Activated T-cell treated with anti-CD3 and anti-CD28 coated beads, Interleukin-2, amount 50 U/mL, for 72 hours (primary cell): ENCODE results near the gene AP4S1. TPM values are rescaled to one million over a fixed set of nuclear protein-coding genes. Genes with fewer than 3 reads are reported as not detected.

Experiments
- ATAC-seq, 2 donors: fragments of 150-1000 bp; cut with Tn5 transposase; replicated peaks in 1 of 2; 2 replicates each; pipeline ENCODE4 v1.10.0; 2021; ENCODE audit warnings: moderate library complexity in 2 of 2, mild to moderate bottlenecking in 1 of 2
- DNase-seq, 2 donors: peaks; one replicate each; pipeline ENCODE4 v3.0.0; 2021 to 2022; ENCODE audit warnings: mixed read lengths in 1 of 2
- H3K27ac Mint-ChIP-seq: one replicate; pipeline ENCODE4 v1.8.0; 2022; ENCODE audit warnings: mild to moderate bottlenecking, moderate library complexity, mixed read lengths
- H3K27me3 Mint-ChIP-seq: one replicate; pipeline ENCODE4 v1.8.0; 2022; ENCODE audit warnings: low read depth, mixed read lengths
- H3K36me3 Mint-ChIP-seq, 2 donors: one replicate each; pipeline ENCODE4 v1.8.0; 2022; ENCODE audit warnings: mixed read lengths in 2 of 2, mild to moderate bottlenecking in 1 of 2; ENCODE audit not compliant: insufficient read depth in 2 of 2
- H3K4me1 Mint-ChIP-seq: one replicate; pipeline ENCODE4 v1.8.0; 2022; ENCODE audit warnings: low read depth, mixed read lengths
- H3K4me3 Mint-ChIP-seq, 2 donors: one replicate each; pipeline ENCODE4 v1.8.0; 2022; ENCODE audit warnings: mild to moderate bottlenecking in 2 of 2, mixed read lengths in 2 of 2, moderate library complexity in 2 of 2
- H3K9me3 Mint-ChIP-seq, 2 donors: one replicate each; pipeline ENCODE4 v1.8.0; 2022; ENCODE audit warnings: mixed read lengths in 2 of 2
- total RNA-seq, 2 donors: library from RNA; stranded (reverse); gene quantifications; one replicate each; pipeline ENCODE4 v1.2.3, GENCODE V29; 2022

AP4S1 gene
- total RNA-seq, 2 donors from 2014 or later, result 6.3 to 8.6 TPM

DNA sequence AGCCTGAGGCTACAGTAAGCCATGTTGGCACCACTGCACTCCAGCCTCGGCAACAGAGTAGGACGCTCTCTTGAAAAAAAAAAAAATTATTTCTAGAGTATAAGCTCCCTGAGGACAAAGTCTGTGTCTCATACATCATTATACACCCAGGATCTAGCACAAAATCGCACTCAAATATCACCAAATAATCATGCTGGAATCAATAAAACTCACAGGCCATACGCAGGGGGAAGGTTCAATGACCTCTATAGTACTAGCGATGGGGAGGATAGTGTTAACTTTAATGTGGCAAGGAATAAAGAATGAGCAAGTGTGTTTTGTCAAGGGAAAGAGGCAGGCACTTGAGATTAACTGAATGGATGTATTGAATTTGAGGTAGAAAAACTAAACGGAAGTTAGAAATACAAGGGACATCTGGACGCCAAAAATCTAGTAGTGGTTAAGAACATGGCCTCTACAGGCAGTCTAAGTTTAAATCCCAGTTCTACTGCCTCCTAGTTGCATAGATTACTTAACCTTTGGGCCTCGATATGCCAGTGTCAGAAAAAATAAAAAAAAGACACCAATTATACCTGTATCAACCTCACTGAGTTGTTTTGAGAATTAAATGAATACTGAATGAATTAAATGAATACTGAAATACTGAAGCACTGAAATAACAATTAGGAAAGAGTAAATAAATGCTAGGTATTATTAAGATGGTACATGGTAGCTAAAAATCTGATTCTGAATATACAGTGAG, 4.4 kb upstream of the AP4S1 start:
- no peak for DNase-seq
- Mint-ChIP-seq H3K9me3 (no peaks in the 10 kb centered on the region), H3K27me3 (no peaks in the 10 kb centered on the region), H3K4me1 (peaks cover 42% of the 10 kb centered on the region), H3K4me3 (no peak overlapping the region), H3K27ac (no peak overlapping the region), H3K36me3 (peaks cover 6 to 14% of the 10 kb centered on the region in 2 donors)
- no peak for ATAC-seq

DNA sequence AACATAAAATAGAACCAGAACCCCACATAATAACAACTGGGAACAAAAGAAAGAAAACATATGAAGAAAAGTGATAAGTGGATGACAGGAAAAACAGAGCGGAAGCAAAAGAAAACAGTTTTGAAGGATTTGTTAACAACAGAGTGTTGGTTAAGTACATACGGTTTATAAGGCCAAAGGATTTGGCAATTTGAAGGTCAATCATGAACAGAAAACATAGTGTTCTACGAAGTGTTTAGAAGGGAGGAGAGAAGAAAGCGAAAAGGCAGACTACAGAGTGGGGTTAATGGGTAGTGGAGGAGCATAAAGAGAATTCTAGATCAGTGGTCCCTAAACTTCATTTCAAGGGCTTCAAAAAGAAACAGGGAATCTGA, 3.9 kb upstream of the AP4S1 start:
- no peaks in the 10 kb centered on the region for H3K27me3 Mint-ChIP-seq
- DNase-seq, result no peak
- H3K9me3 Mint-ChIP-seq, result no peaks in the 10 kb centered on the region
- H3K36me3 Mint-ChIP-seq, result peaks cover 6 to 14% of the 10 kb centered on the region in 2 donors
- ATAC-seq, result no peak
- H3K4me1 Mint-ChIP-seq, result peaks cover 42% of the 10 kb centered on the region
- no peak overlapping the region for H3K4me3 Mint-ChIP-seq
- no peak overlapping the region for H3K27ac Mint-ChIP-seq

DNA sequence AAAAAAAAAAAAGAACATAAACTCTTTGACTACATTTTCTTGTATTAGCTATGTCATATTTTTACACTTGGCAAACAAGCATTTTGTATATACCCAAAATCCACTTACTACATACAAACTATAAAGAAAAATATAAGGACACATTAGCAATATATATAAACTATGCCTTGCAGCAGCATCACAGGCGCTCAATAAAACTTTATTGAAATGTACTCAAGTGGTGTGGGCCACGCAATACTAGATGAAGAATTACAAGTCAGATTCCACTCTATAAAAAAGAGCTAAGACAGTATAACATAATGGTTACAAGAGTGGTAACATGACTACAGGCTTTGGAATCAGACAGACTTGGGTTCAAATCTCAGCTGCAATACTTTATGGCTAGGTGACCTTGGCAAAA, 3.1 kb upstream of the AP4S1 start:
- H3K4me1 Mint-ChIP-seq, result peaks cover 50% of the 10 kb centered on the region
- H3K4me3 Mint-ChIP-seq, result peak overlapping the region in 1 of 2 donors; percentile 20
- DNase-seq (no peak), ATAC-seq (no peak)
- H3K27ac Mint-ChIP-seq, result no peak overlapping the region
- H3K36me3 Mint-ChIP-seq, result peaks cover 9 to 14% of the 10 kb centered on the region in 2 donors
- no peaks in the 10 kb centered on the region for H3K27me3 Mint-ChIP-seq
- no peaks in the 10 kb centered on the region for H3K9me3 Mint-ChIP-seq

DNA sequence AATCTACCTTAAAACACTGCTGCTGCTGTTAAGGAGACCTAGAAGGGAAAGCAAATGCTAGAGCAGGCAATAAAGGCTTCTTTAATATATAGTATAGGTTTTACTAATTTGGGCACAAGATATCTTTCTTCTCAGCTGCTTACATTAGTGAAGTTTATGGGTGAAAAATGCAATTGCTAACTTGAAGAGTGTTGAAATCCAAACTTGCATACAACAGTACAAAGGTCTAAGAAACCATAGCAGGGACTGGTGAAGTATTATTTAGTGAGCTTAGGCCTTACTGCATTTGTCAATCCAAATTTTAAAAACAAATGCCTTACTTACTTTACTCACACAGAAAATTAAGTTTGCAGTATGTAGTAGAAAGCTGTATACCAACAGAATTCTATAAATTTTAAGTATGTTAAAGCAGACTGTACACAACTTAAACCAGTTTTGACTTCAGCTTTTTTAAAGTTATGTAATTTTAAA, 1.4 kb upstream of the AP4S1 start:
- peaks cover 9 to 14% of the 10 kb centered on the region in 2 donors for H3K36me3 Mint-ChIP-seq
- H3K4me1 Mint-ChIP-seq, result peaks cover 59% of the 10 kb centered on the region
- DNase-seq (no peak), ATAC-seq (no peak)
- H3K4me3 Mint-ChIP-seq, result peak overlapping the region; percentile 90 to 100
- H3K27ac Mint-ChIP-seq, result peak overlapping the region; percentile 80
- H3K27me3 Mint-ChIP-seq, result no peaks in the 10 kb centered on the region
- H3K9me3 Mint-ChIP-seq, result no peaks in the 10 kb centered on the region

DNA sequence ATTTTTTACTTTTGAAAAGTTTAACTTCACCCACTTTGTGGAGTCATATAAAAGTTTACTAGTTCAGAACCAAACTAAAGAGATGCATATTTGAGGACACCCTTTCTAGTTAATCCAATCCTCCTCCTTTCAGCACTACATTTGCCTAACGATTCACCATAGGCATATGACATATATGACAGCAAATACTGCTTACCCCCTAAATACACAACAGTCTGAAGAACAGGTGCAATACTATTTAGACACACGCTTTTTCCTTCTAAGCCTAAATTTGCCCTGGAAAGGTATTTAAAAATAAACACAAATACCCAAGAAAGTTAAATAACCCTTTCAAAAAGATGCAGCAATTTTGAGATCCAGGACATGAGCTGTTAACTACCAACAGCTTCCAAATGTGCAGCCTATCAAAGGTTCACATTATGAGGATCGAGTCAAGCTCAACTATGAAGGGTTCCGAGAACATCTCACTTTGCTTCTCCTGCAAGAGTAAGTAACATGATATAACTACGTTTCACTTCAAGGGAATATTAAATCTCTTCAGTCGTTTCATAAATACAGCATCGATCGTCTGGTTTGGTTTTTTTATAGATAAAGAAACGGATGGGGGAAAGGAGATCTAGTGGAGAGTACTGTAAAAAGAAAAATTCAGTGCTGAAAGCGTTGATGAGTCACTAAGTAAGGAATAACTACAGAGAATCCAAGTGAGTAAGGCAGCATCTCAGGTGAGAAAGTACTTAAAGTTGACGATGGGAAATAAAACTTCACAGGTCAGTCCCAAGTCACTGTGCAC, 677 bp upstream of the AP4S1 start:
- Mint-ChIP-seq H3K36me3 (peaks cover 9 to 14% of the 10 kb centered on the region in 2 donors), H3K4me3 (peak overlapping the region; percentile 90 to 100), H3K4me1 (peaks cover 65% of the 10 kb centered on the region), H3K27ac (peak overlapping the region; percentile 100), H3K27me3 (no peaks in the 10 kb centered on the region), H3K9me3 (no peaks in the 10 kb centered on the region)
- no peak for DNase-seq
- ATAC-seq, result no peak

DNA sequence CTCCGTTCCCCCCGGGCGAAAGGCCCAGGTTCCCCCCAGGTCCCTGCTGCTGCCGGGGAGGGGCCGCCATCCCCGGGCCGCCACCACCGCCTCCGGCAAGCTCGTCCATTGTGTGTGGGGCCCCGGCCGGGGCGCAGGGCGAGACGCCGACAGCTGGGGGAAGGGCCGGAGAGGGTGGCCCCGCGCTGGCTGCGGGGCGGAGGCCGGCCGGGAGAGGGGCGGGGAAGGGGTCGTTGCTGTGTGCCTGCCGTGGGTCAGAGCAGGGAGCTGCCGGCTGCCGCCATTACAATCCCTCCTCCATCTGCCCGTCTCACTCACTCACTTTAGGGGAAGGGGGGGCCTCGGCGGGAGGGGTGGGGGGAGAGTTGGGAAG, 614 bp downstream of the AP4S1 start, which contains the start of gene STRN3:
Gene STRN3 (minus strand): TSS at position 303 of the 373 bp plus-strand sequence. CDS start 194 bp downstream, at position 109.
- Mint-ChIP-seq H3K27me3 (no peaks in the 10 kb centered on the region), H3K36me3 (peaks cover 9 to 10% of the 10 kb centered on the region in 2 donors), H3K27ac (peak within 1 kb of the TSS; percentile 100), H3K9me3 (no peaks in the 10 kb centered on the region), H3K4me3 (peak within 1 kb of the TSS; percentile 99 to 100), H3K4me1 (peaks cover 70% of the 10 kb centered on the region)
- DNase-seq (no peak), ATAC-seq (peak in 1 of 2 donors; percentile 60)

DNA sequence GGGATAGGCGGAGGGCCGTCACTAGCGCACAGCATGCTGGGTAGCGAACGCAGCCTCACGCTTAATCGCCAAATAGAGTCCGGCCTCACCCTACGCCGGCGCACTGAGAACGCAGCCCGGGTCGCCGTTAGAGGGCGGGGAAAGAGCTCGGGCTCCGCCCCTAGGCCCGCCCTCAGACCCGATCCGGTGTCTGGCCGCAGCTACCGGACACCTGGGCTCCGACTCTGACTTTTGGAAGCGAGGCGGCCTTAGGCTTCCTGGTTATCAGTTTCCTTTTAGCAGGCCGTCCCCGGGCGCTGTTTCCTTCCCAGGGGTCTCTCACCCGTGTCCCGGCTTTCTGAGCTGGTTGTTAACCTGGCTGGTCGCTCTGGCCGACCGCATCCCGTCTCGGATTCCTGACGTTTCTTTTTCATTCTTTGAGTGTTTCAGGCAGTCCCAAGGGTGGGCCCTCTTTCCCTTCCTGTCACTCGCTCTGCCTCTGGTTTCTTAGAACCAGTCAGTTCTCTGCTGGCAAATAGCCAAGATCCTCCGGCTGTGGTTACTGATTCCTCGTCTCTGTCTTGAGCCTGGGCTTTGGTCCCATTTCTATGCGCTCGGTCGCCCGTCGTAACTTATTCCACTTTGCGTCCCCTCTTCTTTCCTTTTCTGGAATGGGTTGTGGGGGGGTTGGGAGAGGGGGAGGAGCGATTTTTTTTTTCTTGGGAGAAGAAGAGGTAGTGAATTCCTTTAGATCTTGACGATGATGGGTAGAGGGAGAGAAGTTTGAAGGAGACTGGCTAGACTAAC, 1.2 kb downstream of the AP4S1 start:
- Mint-ChIP-seq H3K27me3 (no peaks in the 10 kb centered on the region), H3K27ac (peak overlapping the region; percentile 99), H3K36me3 (peaks cover 5 to 7% of the 10 kb centered on the region in 2 donors), H3K9me3 (no peaks in the 10 kb centered on the region), H3K4me1 (peaks cover 70% of the 10 kb centered on the region), H3K4me3 (peak overlapping the region; percentile 97 to 99)
- DNase-seq, result peak; percentile 92 to 94
- ATAC-seq, result peak; percentile 95 to 96

DNA sequence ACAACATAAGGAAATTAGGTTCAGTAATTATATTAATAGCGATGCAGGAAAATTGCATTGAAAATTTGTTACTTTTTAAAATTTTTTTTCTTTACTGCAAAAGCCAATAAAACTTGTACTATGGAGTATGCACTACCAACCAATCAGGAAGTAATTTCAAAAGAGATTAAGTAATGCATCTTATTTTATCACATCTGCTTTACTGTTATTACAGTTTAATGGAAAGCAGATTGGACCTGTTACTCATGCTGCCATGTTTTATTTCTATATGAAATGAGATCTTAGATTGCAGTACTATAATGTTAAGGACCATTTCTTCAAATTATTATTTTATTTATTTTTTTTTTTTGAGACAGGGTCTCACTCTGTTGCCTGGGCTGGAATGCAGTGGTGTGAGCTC, 2.4 kb downstream of the AP4S1 start:
- H3K4me3 Mint-ChIP-seq, result no peak overlapping the region
- peaks cover 4 to 7% of the 10 kb centered on the region in 2 donors for H3K36me3 Mint-ChIP-seq
- DNase-seq (no peak), ATAC-seq (no peak)
- peaks cover 75% of the 10 kb centered on the region for H3K4me1 Mint-ChIP-seq
- H3K27ac Mint-ChIP-seq, result no peak overlapping the region
- H3K9me3 Mint-ChIP-seq, result no peaks in the 10 kb centered on the region
- H3K27me3 Mint-ChIP-seq, result no peaks in the 10 kb centered on the region

DNA sequence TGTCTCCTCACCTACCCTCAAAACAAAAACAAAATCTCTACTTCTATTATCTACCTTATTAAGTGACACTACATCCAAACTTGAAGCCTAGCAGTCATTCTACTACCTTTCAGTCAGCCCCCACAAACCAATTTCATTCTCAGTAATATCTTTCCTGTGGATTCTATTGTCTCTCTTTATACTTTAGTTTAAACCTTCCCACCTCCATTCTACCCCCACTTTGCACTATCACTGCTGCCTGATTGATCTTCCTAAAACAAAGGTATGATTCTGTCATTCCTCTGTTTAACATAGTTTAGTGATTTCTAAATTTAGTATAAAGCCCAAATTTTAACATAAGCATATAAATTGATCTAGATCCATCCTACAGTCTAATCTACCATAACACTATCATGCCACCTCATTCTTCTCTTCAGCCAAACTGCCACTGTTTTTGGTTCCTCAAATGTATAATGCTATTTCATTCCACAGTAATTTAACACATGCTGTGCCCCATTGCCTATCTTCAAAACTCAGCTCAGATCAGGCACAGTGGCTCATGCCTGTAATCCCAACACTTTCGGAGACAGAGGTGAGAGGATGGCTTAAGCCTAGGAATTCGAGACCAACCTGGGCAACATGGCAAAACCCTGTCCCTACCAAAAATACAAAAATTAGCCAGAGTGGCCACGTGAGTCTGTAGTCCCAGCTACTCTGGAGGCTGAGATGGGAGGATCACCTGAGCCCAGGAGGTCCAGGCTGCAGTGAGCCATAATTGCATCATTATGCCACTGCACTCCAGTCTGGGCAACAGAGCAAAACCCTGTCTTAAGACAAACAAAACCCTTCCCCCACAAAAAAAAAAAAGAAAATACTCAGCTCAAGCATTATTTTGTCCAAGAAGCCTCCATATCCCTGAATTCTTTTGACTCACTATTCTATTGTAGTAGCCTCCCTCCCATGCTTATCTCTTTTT, 3.8 kb downstream of the AP4S1 start:
- Mint-ChIP-seq H3K27me3 (no peaks in the 10 kb centered on the region), H3K27ac (peak overlapping the region; percentile 49), H3K9me3 (no peaks in the 10 kb centered on the region), H3K4me3 (peak overlapping the region; percentile 42 to 65), H3K36me3 (peaks cover 2 to 7% of the 10 kb centered on the region in 2 donors), H3K4me1 (peaks cover 69% of the 10 kb centered on the region)
- ATAC-seq, result no peak
- no peak for DNase-seq

DNA sequence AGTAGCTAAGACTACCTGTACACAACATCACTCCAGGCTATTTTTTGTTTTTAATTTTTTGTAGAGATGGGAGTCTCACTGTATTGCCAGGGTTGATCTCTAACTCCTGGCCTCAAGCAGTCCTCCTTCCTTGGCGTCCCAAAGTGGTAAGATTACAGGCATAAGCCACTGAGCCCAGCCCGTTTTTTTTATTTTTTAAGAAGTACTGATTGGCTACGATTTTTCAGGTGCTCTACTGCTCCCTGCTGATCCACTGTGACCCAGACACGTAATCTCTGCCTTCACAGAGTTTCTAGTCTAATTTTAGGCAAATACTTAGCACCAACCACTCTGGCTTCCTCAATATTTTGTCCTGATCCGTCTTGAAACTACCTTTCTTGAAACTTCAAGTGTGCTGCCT, 5.0 kb downstream of the AP4S1 start:
- no peak for DNase-seq
- no peaks in the 10 kb centered on the region for H3K9me3 Mint-ChIP-seq
- no peak for ATAC-seq
- peak overlapping the region; percentile 42 for H3K27ac Mint-ChIP-seq
- no peak overlapping the region for H3K4me3 Mint-ChIP-seq
- H3K36me3 Mint-ChIP-seq, result peaks cover 0 to 2% of the 10 kb centered on the region in 2 donors
- H3K4me1 Mint-ChIP-seq, result peaks cover 60% of the 10 kb centered on the region
- H3K27me3 Mint-ChIP-seq, result no peaks in the 10 kb centered on the region

DNA sequence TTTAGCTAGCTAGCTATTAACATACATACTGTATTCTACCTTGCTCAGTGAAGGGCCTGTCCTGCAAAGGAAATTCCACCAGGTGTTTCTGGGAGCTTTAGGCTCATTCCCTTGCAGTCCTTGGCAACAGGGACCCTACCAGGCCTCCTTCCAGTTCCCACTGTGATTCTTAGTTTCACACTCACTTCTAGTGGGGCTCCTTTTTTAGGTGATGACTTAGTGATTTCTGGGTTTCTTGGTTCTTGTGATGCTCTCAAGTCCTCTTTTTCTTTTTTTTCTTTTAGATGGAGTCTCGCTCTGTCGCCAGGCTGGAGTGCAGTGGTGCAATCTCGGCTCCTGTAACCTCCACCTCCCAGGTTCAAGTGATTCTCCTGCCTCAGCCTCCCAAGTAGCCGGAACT, 11.1 kb downstream of the AP4S1 start:
- Mint-ChIP-seq H3K36me3 (no peaks in the 10 kb centered on the region), H3K4me1 (peaks cover 17% of the 10 kb centered on the region), H3K9me3 (no peaks in the 10 kb centered on the region), H3K27ac (no peak overlapping the region), H3K4me3 (no peak overlapping the region), H3K27me3 (no peaks in the 10 kb centered on the region)
- DNase-seq, result no peak
- ATAC-seq, result no peak

DNA sequence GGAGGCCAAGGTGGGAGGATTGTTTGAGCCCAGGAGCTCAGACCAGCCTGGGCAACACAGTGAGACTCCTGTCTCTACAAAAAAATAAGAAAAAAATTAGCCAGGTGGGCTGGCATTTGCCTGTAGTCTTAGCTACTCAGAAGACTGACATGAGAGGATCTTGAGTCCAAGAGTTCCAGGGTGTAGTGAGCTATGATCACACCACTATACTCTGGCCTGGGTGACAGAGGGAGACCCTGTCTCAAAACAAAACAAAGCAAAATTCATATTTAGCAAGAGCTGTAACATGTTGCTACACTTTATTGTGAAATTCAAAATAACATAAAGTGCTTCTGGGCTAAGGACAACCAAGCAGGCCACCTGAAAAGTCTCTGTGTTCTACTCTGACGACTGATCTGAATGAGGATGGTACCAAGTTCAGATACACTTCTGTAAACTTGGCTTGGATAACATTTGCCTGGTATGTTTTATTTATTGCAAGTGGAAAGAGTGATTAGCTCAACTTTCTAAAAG, 12.3 kb downstream of the AP4S1 start:
- Mint-ChIP-seq H3K9me3 (no peaks in the 10 kb centered on the region), H3K4me3 (no peak overlapping the region), H3K4me1 (peaks cover 6% of the 10 kb centered on the region), H3K27me3 (no peaks in the 10 kb centered on the region), H3K27ac (no peak overlapping the region), H3K36me3 (no peaks in the 10 kb centered on the region)
- DNase-seq, result no peak
- no peak for ATAC-seq
